Neutrophil (primary cell): Measurements from ENCODE around the gene GINS2.

Experiments used
- H3K27ac ChIP-seq: fragments of 200-600 bp; sonication (generic); 2 replicates; pipeline ENCODE4 v1.5.1; 2016; ENCODE audit warnings: mild to moderate bottlenecking, moderate library complexity
- H3K27me3 ChIP-seq: fragments of 200-600 bp; sonication (generic); 2 replicates; pipeline ENCODE4 v1.6.0; 2016; ENCODE audit warnings: mild to moderate bottlenecking
- H3K36me3 ChIP-seq: fragments of 200-600 bp; sonication (generic); 2 replicates; pipeline ENCODE4 v1.5.1; 2017
- H3K4me1 ChIP-seq, 2 experiments: fragments of 200-600 bp in 1 of 2; sonication (generic) in 1 of 2; 1 replicate in 1 of 2; 2 replicates in 1 of 2; pipeline versions ENCODE4 v1.5.1 to v1.6.1; 2013 to 2016; ENCODE audit warnings: low read depth in 1 of 2, low read length in 1 of 2, mild to moderate bottlenecking in 1 of 2, moderate library complexity in 1 of 2; ENCODE audit not compliant: control insufficient read depth in 1 of 2, insufficient read depth in 1 of 2
- H3K4me3 ChIP-seq, 2 experiments: fragments of 200-600 bp in 1 of 2; sonication (generic) in 1 of 2; 1 replicate in 1 of 2; 2 replicates in 1 of 2; pipeline ENCODE4 v1.5.1; 2013 to 2016; ENCODE audit warnings: low read depth in 1 of 2, low read length in 1 of 2, mild to moderate bottlenecking in 1 of 2, moderate library complexity in 1 of 2
- H3K9me3 ChIP-seq: fragments of 200-600 bp; sonication (generic); 2 replicates; pipeline ENCODE4 v1.5.1; 2016
- TF ChIP-seq, protein P1 (sequence below): fragments of 200-600 bp; sonication (generic); IDR thresholded peaks from 2 replicates; pipeline ENCODE4 v1.5.1; 2016; ENCODE audit warnings: antibody characterized with exemption

The GINS2 gene

DNA sequence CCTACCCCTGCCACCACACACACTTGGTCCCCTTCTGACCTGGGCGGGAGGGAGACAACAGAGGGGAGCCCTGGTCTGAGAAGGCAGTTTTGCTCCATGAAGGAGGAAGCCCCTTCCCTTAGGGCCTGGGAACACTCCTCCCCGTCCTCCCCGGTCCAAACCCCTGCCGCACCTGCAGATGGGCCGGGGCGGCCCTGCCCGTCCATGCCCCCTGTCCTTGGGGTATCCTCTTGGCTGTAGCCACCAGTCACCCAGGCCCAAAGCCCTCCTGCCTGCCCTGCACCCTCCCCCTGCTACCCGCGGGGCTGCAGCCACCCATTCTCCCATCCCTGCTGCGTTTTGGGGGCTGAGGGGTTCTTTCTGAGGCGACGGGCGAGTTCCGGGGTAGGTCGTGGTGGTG, 41.8 kb downstream of the GINS2 start:
- peaks cover 6 to 7% of the 10 kb centered on the region in 2 experiments for H3K4me1 ChIP-seq
- no peak overlapping the region for H3K27ac ChIP-seq
- H3K9me3 ChIP-seq = no peaks in the 10 kb centered on the region
- H3K36me3 ChIP-seq = peaks cover 57% of the 10 kb centered on the region
- no peak overlapping the region for H3K4me3 ChIP-seq
- TF ChIP-seq, protein P1, sequence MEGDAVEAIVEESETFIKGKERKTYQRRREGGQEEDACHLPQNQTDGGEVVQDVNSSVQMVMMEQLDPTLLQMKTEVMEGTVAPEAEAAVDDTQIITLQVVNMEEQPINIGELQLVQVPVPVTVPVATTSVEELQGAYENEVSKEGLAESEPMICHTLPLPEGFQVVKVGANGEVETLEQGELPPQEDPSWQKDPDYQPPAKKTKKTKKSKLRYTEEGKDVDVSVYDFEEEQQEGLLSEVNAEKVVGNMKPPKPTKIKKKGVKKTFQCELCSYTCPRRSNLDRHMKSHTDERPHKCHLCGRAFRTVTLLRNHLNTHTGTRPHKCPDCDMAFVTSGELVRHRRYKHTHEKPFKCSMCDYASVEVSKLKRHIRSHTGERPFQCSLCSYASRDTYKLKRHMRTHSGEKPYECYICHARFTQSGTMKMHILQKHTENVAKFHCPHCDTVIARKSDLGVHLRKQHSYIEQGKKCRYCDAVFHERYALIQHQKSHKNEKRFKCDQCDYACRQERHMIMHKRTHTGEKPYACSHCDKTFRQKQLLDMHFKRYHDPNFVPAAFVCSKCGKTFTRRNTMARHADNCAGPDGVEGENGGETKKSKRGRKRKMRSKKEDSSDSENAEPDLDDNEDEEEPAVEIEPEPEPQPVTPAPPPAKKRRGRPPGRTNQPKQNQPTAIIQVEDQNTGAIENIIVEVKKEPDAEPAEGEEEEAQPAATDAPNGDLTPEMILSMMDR = no peak
- H3K27me3 ChIP-seq = no peaks in the 10 kb centered on the region

DNA sequence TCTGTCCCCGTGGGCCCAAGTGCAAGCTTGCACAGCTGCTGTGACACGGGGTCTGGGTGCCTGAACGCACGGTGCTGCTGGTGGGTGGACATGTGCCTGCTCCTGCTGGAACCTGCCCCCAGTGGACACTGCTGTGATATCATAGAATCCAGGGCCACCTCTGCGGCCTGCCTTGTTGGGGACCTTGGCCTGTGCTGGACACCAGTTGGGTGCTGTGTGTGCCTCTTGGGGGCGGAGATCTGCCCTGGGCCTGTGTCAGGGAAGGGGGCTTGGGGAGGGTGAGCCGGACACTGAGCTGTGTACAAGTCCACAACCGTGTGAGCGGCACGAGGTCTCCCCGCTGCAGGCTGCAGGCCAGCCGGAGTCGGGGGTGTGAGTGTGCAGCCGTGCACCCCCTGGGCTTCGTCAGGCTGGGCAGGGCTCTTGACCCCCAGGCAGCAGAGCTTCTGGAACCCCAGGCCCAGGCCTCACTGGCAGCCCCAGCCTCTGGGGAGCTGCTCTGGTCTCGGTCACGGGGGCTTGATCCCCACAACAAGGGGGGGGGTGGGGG, 42.3 kb downstream of the GINS2 start:
- H3K27me3 ChIP-seq = no peaks in the 10 kb centered on the region
- no peak overlapping the region for H3K4me3 ChIP-seq
- no peak overlapping the region for H3K27ac ChIP-seq
- no peaks in the 10 kb centered on the region for H3K9me3 ChIP-seq
- H3K36me3 ChIP-seq = peaks cover 57% of the 10 kb centered on the region
- TF ChIP-seq, protein P1 = no peak
- peaks cover 12% of the 10 kb centered on the region in 2 experiments for H3K4me1 ChIP-seq

DNA sequence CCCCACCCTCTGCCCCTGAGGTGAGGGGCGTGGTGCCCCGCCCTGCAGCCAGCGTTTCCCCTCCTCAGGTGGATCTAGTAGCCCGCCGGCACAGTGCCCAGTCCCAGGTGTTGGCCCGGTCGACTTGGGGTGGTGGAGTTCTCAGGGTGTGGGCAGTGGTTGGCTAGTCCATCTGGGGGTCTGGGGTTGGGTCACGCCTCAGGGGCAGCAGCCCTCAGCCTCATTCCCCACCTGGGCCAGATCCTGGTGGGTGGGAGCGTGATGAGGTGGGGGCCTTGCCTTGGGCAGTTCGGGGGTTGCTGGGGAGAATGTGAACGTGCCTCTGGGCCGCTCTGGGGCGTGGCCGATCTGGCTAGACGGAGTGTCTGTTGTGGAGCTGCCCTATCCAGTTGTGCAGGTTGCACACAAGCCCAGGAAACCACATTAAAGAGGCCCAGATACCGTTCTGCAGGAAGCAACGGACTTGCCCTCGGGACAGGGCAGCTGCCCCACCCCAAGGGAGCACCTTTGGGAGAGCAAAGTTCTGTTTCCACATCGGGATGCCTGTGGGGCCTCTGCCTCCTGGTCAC, 43.6 kb downstream of the GINS2 start:
- peaks cover 12 to 14% of the 10 kb centered on the region in 2 experiments for H3K4me1 ChIP-seq
- TF ChIP-seq, protein P1 = no peak
- H3K27ac ChIP-seq = no peak overlapping the region
- H3K27me3 ChIP-seq = no peaks in the 10 kb centered on the region
- H3K36me3 ChIP-seq = peaks cover 57% of the 10 kb centered on the region
- H3K4me3 ChIP-seq = no peak overlapping the region
- H3K9me3 ChIP-seq = no peaks in the 10 kb centered on the region

DNA sequence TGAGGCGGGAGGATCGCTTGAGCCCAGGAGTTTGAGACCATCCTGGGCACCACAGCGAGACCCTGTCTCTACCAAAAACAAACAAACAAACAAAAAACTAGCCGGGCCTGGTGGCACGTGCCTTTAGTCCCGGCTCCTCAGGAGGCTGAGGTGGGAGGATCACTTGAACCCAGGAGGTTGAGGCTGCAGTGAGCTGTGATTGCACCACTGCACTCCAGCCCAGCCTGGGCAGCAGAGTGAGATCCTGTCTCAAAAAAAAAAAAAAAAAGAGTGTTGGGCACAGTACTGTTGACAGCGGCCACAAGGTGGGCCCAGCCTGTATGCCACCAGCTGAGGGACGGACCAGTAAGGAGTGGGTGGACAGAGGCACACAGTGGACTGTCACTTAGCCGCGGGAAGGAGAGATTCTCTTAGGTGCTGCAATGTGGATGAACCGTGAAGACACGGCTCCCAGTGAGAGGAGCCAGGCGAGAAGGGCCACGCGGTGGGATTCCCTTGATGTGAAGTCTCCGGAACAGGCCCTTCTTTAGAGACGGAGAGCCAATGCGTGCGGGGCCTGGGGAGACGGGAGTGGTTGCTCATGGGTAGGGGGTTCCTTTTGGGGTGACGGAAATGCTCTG, 44.6 kb downstream of the GINS2 start:
- no peak overlapping the region for H3K4me3 ChIP-seq
- TF ChIP-seq, protein P1 = no peak
- no peaks in the 10 kb centered on the region for H3K27me3 ChIP-seq
- no peak overlapping the region for H3K27ac ChIP-seq
- peaks cover 56% of the 10 kb centered on the region for H3K36me3 ChIP-seq
- peaks cover 12 to 14% of the 10 kb centered on the region in 2 experiments for H3K4me1 ChIP-seq
- no peaks in the 10 kb centered on the region for H3K9me3 ChIP-seq

DNA sequence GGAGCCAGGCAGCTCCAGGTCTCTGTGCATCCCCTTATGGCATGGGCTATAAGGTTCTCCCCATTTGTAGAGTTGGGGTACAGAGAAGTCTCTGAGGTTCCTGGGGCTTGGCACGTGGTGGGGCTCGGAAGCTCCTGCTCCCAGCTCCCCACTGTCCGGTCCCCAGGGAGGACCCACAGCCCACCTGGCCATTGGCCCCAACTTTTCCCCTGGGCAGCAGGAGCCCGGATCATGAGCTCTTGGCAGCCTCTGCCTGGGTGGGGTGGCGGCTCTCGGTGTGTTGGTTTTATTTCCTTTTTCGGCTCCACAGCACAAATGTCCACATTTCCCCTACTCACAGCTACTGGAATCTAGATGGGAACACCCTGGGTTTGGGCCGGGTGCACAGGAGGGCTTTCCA, 45.1 kb downstream of the GINS2 start:
- no peaks in the 10 kb centered on the region for H3K9me3 ChIP-seq
- TF ChIP-seq, protein P1 = no peak
- H3K27me3 ChIP-seq = no peaks in the 10 kb centered on the region
- H3K4me3 ChIP-seq = no peak overlapping the region
- H3K36me3 ChIP-seq = peaks cover 51% of the 10 kb centered on the region
- peaks cover 12 to 14% of the 10 kb centered on the region in 2 experiments for H3K4me1 ChIP-seq
- no peak overlapping the region for H3K27ac ChIP-seq
